Measurements from ENCODE around the gene CUL7.

DNA sequence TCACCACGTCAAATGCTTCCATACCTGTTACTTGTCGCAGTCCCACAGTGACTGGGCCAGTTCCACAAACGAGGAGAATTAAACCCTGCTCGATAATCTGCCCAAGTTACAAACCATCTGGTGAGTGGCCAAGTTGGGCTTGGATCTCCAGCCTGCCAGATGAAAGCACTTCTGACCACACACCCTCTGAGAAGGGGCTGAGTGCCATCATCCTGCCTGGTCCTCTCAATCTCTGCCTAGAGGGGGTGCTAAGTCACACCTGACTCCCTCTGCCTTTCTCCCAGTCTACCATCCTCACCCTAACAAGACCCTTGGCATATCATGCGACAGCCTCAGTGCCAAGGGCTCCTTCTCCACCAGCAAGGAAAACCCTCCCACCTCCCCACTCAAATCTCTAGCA is 16.5 kb downstream of the CUL7 start:
- TF ChIP-seq EZH2 (IDR thresholded peaks at IDR 0.05) (no peak), POLR2AphosphoS5 (IDR thresholded peaks at IDR 0.05; ENCODE audit: borderline replicate concordance, low read depth, low read length) (no peak)
